ENCODE results near the gene KCNQ5.

- TF ChIP-seq CTCF (conservative IDR thresholded peaks at IDR 0.05; ENCODE audit: low read depth, low read length) (no peak), EZH2 (IDR thresholded peaks at IDR 0.05; ENCODE audit: borderline replicate concordance, low read depth, low read length, poor library complexity, severe bottlenecking) (no peak)
Observed at GRCh38 chr6:72894091-72894490, 272.2 kb downstream of the KCNQ5 start.
